ENCODE measurements around the gene ACD.

- TF ChIP-seq CTCF (IDR thresholded peaks at IDR 0.05; ENCODE audit: low read length) (no peak), EZH2 (IDR thresholded peaks at IDR 0.05; ENCODE audit: borderline replicate concordance, low read length) (no peak)
These were observed 2.9 kb downstream of the ACD start for GRCh38 chr16:67657017-67657608.
